Vagina (tissue), 2 donors: ENCODE data around the gene AP2A1.

ENCODE experiments used
- POLR2A ChIP-seq, 2 donors: fragments of 450-650 bp; IDR thresholded peaks; one replicate each; pipeline ENCODE4 v1.6.1; 2017; ENCODE audit warnings: antibody characterized with exemption in 2 of 2, mild to moderate bottlenecking in 2 of 2, moderate library complexity in 2 of 2
- TF ChIP-seq, protein P1 (sequence below), 3 experiments: fragments of 450-650 bp in 2 of 3; fragments of 200-600 bp in 1 of 3; sonication (generic) in 1 of 3; IDR thresholded peaks; one replicate each; pipeline ENCODE4 v1.5.1; 2017 to 2019; ENCODE audit warnings: antibody characterized with exemption in 3 of 3, mild to moderate bottlenecking in 2 of 3, moderate library complexity in 2 of 3

GRCh38 chr19:49752701-49753100 is 14.1 kb upstream of the AP2A1 start:
- TF ChIP-seq, protein P1, sequence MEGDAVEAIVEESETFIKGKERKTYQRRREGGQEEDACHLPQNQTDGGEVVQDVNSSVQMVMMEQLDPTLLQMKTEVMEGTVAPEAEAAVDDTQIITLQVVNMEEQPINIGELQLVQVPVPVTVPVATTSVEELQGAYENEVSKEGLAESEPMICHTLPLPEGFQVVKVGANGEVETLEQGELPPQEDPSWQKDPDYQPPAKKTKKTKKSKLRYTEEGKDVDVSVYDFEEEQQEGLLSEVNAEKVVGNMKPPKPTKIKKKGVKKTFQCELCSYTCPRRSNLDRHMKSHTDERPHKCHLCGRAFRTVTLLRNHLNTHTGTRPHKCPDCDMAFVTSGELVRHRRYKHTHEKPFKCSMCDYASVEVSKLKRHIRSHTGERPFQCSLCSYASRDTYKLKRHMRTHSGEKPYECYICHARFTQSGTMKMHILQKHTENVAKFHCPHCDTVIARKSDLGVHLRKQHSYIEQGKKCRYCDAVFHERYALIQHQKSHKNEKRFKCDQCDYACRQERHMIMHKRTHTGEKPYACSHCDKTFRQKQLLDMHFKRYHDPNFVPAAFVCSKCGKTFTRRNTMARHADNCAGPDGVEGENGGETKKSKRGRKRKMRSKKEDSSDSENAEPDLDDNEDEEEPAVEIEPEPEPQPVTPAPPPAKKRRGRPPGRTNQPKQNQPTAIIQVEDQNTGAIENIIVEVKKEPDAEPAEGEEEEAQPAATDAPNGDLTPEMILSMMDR (IDR thresholded peaks at IDR 0.05) = no peak
- TF ChIP-seq POLR2A (IDR thresholded peaks at IDR 0.05) = no peak
